ENCODE results near the gene EREG. TPM values are rescaled to one million over a fixed set of nuclear protein-coding genes. Genes with fewer than 3 reads are reported as not detected.

Gene EREG, protein sequence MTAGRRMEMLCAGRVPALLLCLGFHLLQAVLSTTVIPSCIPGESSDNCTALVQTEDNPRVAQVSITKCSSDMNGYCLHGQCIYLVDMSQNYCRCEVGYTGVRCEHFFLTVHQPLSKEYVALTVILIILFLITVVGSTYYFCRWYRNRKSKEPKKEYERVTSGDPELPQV
- polyA plus RNA-seq (2013, experiment 1 of 2): not detected
- polyA plus RNA-seq (2013, experiment 2 of 2): not detected

GRCh38 chr4:74364652-74365491 is at the start of gene EREG:
TSS of gene EREG (plus strand) at chr4:74365145. CDS start at chr4:74365309, 164 bp downstream.
- peak within 1 kb of the TSS; percentile 83 for H3K4me3 ChIP-seq (ENCODE audit: low read length)

DNA sequence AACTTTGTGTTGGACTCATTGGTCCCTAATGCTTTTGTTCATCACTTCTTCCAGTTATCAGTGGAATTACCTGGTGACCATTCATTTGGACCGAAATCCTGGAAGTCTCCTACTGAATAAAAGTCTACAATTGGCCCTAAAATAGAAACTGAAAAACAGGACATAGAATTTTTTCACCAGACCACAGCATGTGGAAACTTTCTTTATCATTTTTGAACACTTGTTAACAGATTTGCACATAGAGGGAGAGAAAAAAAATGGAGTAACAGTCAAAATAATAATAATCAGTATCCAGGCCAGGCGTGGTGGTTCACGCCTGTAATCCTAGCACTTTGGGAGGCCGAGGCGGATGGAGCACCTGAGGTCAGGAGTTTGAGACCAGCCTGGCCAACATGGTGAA is 49.6 kb upstream of the EREG start:
- Histone ChIP-seq H3K4me1 (ENCODE audit: insufficient read depth, low read length) (no peaks in the 10 kb centered on the region), H3K36me3 (ENCODE audit: insufficient read depth, low read length) (no peaks in the 10 kb centered on the region), H3K27ac (ENCODE audit: low read depth, low read length) (no peak overlapping the region), H3K4me3 (ENCODE audit: low read length) (no peak overlapping the region), H3K9me3 (ENCODE audit: insufficient read depth, low read depth, low read length) (no peaks in the 10 kb centered on the region), H3K9ac (ENCODE audit: low read depth, low read length) (no peak overlapping the region), H3K27me3 (ENCODE audit: insufficient read depth, low read length) (no peaks in the 10 kb centered on the region)
- 95% methylated on average over 5 of the region's 5 CpGs for WGBS

More at GRCh38 chr4:74364652-74365491, at the start of gene EREG:
- Histone ChIP-seq H3K27ac (ENCODE audit: low read depth, low read length) (no peak within 1 kb of the TSS), H3K9me3 (ENCODE audit: insufficient read depth, low read depth, low read length) (no peaks in the 10 kb centered on the region), H3K4me1 (ENCODE audit: insufficient read depth, low read length) (0 out of 2 replicates have a peak, but pooled peaks cover 4% of the 10 kb centered on the region), H3K36me3 (ENCODE audit: insufficient read depth, low read length) (no peaks in the 10 kb centered on the region), H3K27me3 (ENCODE audit: insufficient read depth, low read length) (peaks cover 37% of the 10 kb centered on the region), H3K9ac (ENCODE audit: low read depth, low read length) (no peak within 1 kb of the TSS)
- under 1% methylated on average over 40 of the region's 40 CpGs for WGBS

DNA sequence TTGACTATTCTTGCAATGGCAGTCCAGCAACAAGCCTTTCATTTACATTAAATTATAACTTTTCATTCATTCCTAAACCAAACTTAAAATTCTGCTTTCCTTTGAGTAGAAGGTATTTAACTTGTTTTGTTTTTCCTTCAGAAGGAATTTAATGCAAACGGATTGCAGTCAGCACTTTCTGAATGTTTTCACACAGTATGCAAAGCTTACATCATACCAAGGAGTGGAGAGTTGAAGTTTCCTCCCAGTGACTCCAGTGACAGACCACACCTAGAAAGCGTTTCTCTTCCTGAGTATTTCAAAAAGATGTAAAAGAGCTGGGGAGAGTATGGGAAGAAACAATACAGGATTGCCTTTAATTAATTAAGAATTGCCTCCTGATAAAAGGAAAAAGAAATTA is 48.5 kb upstream of the EREG start:
- Histone ChIP-seq H3K9me3 (ENCODE audit: insufficient read depth, low read depth, low read length) (no peaks in the 10 kb centered on the region), H3K4me3 (ENCODE audit: low read length) (no peak overlapping the region), H3K4me1 (ENCODE audit: insufficient read depth, low read length) (peaks cover 6% of the 10 kb centered on the region), H3K27me3 (ENCODE audit: insufficient read depth, low read length) (no peaks in the 10 kb centered on the region), H3K27ac (ENCODE audit: low read depth, low read length) (no peak overlapping the region), H3K36me3 (ENCODE audit: insufficient read depth, low read length) (no peaks in the 10 kb centered on the region), H3K9ac (ENCODE audit: low read depth, low read length) (no peak overlapping the region)
- 83% methylated on average over 1 of the region's 2 CpGs for WGBS

GRCh38 chr4:74317616-74318246 is 47.2 kb upstream of the EREG start:
- no peaks in the 10 kb centered on the region for H3K9me3 ChIP-seq (ENCODE audit: insufficient read depth, low read depth, low read length)
- 94% methylated on average over 2 of the region's 3 CpGs for WGBS
- no peak overlapping the region for H3K27ac ChIP-seq (ENCODE audit: low read depth, low read length)
- H3K27me3 ChIP-seq (ENCODE audit: insufficient read depth, low read length): no peaks in the 10 kb centered on the region
- peaks cover 6% of the 10 kb centered on the region for H3K4me1 ChIP-seq (ENCODE audit: insufficient read depth, low read length)
- H3K9ac ChIP-seq (ENCODE audit: low read depth, low read length): no peak overlapping the region
- no peaks in the 10 kb centered on the region for H3K36me3 ChIP-seq (ENCODE audit: insufficient read depth, low read length)
- H3K4me3 ChIP-seq (ENCODE audit: low read length): no peak overlapping the region

DNA sequence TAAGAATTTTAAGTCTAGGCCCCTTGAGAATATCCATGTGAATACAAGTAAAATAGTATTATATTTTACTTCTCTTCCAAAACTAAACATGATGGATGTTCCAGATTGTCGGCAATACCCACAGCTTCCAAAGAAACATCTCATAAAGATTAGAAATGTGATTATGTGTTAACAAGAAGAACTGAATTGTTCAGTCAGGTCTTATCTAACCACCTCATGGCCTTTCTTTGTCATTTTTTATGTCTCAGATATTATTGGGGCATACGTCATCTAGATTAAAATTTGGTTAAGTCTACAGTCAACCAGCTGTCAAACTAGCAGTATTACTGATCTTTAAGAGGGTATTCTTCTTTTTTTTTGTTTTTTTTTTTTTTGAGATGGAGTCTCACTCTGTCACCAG is 46.7 kb upstream of the EREG start:
- Histone ChIP-seq H3K27ac (ENCODE audit: low read depth, low read length) (no peak overlapping the region), H3K9me3 (ENCODE audit: insufficient read depth, low read depth, low read length) (no peaks in the 10 kb centered on the region), H3K4me1 (ENCODE audit: insufficient read depth, low read length) (peaks cover 6% of the 10 kb centered on the region), H3K36me3 (ENCODE audit: insufficient read depth, low read length) (no peaks in the 10 kb centered on the region), H3K9ac (ENCODE audit: low read depth, low read length) (no peak overlapping the region), H3K4me3 (ENCODE audit: low read length) (no peak overlapping the region), H3K27me3 (ENCODE audit: insufficient read depth, low read length) (no peaks in the 10 kb centered on the region)
- WGBS: no CpG with 5 or more reads among the region's 2 CpGs

DNA sequence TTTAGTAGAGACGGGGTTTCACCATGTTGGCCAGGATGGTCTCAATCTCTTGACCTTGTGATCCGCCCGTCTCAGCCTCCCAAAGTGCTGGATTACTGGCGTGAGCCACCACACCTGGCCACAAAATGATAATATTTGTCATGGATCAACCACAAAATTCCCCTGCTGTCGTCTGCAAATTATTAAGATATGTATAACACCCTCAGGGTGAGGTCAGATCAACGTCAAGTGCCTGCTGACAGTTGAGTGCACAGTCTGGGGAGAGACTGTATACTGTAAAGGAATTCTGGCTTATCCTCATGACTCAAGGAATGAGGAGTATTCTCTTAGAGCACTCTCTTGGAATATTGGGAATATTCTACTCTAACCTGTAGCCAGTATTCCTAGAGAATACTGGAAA is 45.5 kb upstream of the EREG start:
- Histone ChIP-seq H3K27ac (ENCODE audit: low read depth, low read length) (no peak overlapping the region), H3K36me3 (ENCODE audit: insufficient read depth, low read length) (no peaks in the 10 kb centered on the region), H3K4me3 (ENCODE audit: low read length) (no peak overlapping the region), H3K27me3 (ENCODE audit: insufficient read depth, low read length) (no peaks in the 10 kb centered on the region), H3K4me1 (ENCODE audit: insufficient read depth, low read length) (peaks cover 6% of the 10 kb centered on the region), H3K9ac (ENCODE audit: low read depth, low read length) (no peak overlapping the region), H3K9me3 (ENCODE audit: insufficient read depth, low read depth, low read length) (no peaks in the 10 kb centered on the region)
- 92% methylated on average over 6 of the region's 6 CpGs for WGBS

- H3K9ac ChIP-seq (ENCODE audit: low read depth, low read length): no peak overlapping the region
- H3K27me3 ChIP-seq (ENCODE audit: insufficient read depth, low read length): no peaks in the 10 kb centered on the region
- 34% methylated on average over 4 of the region's 4 CpGs for WGBS
- H3K4me3 ChIP-seq (ENCODE audit: low read length): no peak overlapping the region
- H3K9me3 ChIP-seq (ENCODE audit: insufficient read depth, low read depth, low read length): no peaks in the 10 kb centered on the region
- no peaks in the 10 kb centered on the region for H3K36me3 ChIP-seq (ENCODE audit: insufficient read depth, low read length)
- H3K27ac ChIP-seq (ENCODE audit: low read depth, low read length): no peak overlapping the region
- H3K4me1 ChIP-seq (ENCODE audit: insufficient read depth, low read length): peaks cover 6% of the 10 kb centered on the region
These were observed 44.3 kb upstream of the EREG start for GRCh38 chr4:74320559-74321118.

DNA sequence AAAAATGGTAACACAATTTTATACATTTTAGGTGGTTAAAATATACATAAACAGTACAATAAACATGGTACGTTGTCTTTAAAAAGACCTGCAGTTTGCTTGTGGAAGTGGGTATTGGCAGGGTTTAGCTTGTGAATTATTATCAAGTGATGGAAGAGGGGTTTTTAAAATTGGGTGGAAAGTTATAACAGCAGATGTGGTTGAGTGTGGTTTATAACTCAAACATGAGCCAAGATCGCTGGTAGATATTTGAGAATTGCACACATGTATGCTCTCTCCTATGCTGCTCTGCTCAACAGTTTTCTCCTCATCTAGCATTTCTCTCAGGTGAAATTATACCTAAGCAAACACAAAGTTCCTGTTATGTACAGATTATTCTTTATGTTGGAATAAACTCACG is 42.6 kb upstream of the EREG start:
- H3K9ac ChIP-seq (ENCODE audit: low read depth, low read length): no peak overlapping the region
- no peak overlapping the region for H3K27ac ChIP-seq (ENCODE audit: low read depth, low read length)
- H3K36me3 ChIP-seq (ENCODE audit: insufficient read depth, low read length): no peaks in the 10 kb centered on the region
- WGBS: 90% methylated on average over 3 of the region's 3 CpGs
- peaks cover 6% of the 10 kb centered on the region for H3K4me1 ChIP-seq (ENCODE audit: insufficient read depth, low read length)
- no peaks in the 10 kb centered on the region for H3K27me3 ChIP-seq (ENCODE audit: insufficient read depth, low read length)
- no peaks in the 10 kb centered on the region for H3K9me3 ChIP-seq (ENCODE audit: insufficient read depth, low read depth, low read length)
- no peak overlapping the region for H3K4me3 ChIP-seq (ENCODE audit: low read length)

DNA sequence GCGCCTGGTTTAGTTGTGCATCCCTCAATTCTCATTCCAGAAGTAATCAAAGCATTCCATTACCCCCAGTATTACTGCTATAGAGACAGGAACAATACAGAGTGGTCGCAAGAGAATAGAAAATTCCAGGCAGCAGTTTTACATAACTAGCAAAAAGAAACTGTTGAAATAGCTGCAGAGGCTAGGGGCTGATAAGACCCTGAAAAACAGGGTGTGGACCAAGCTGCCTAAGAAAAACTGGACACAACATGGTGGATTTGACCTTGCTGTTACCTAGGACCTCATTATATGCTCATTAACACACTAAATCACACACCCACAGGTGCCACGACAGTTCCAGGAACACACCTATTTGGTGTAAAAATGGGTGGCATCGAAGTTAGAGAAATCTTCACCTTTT is 41.3 kb upstream of the EREG start:
- no peaks in the 10 kb centered on the region for H3K27me3 ChIP-seq (ENCODE audit: insufficient read depth, low read length)
- H3K27ac ChIP-seq (ENCODE audit: low read depth, low read length): no peak overlapping the region
- 96% methylated on average over 4 of the region's 4 CpGs for WGBS
- no peaks in the 10 kb centered on the region for H3K36me3 ChIP-seq (ENCODE audit: insufficient read depth, low read length)
- H3K4me1 ChIP-seq (ENCODE audit: insufficient read depth, low read length): peaks cover 6% of the 10 kb centered on the region
- no peak overlapping the region for H3K4me3 ChIP-seq (ENCODE audit: low read length)
- no peaks in the 10 kb centered on the region for H3K9me3 ChIP-seq (ENCODE audit: insufficient read depth, low read depth, low read length)
- no peak overlapping the region for H3K9ac ChIP-seq (ENCODE audit: low read depth, low read length)

DNA sequence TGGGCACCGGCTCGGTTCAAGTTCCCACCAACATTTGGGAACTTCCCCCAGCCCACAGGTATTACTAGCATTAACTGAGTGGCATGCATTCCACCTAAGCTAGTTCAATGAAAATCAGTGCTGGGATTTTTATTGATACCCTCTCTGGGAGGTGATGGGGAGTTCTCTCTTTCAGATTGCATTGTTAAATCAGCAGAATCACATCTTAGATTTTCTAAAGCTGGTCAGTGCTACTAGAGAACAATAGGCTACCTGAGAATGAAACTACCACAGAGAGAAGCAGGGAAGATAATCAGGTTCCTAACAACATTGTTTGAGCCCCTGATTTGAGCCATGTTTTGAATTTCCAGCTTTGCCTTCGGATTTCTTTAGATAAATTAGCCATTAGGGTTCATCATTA is 40.7 kb upstream of the EREG start:
- Histone ChIP-seq H3K27ac (ENCODE audit: low read depth, low read length) (no peak overlapping the region), H3K36me3 (ENCODE audit: insufficient read depth, low read length) (no peaks in the 10 kb centered on the region), H3K4me1 (ENCODE audit: insufficient read depth, low read length) (peaks cover 6% of the 10 kb centered on the region), H3K9ac (ENCODE audit: low read depth, low read length) (no peak overlapping the region), H3K27me3 (ENCODE audit: insufficient read depth, low read length) (no peaks in the 10 kb centered on the region), H3K4me3 (ENCODE audit: low read length) (no peak overlapping the region), H3K9me3 (ENCODE audit: insufficient read depth, low read depth, low read length) (no peaks in the 10 kb centered on the region)
- WGBS: 95% methylated on average over 3 of the region's 3 CpGs

- 80% methylated on average over 1 of the region's 2 CpGs for WGBS
- H3K4me3 ChIP-seq (ENCODE audit: low read length): no peak overlapping the region
- no peaks in the 10 kb centered on the region for H3K27me3 ChIP-seq (ENCODE audit: insufficient read depth, low read length)
- H3K36me3 ChIP-seq (ENCODE audit: insufficient read depth, low read length): no peaks in the 10 kb centered on the region
- H3K9me3 ChIP-seq (ENCODE audit: insufficient read depth, low read depth, low read length): no peaks in the 10 kb centered on the region
- no peak overlapping the region for H3K27ac ChIP-seq (ENCODE audit: low read depth, low read length)
- no peak overlapping the region for H3K9ac ChIP-seq (ENCODE audit: low read depth, low read length)
- peaks cover 3% of the 10 kb centered on the region for H3K4me1 ChIP-seq (ENCODE audit: insufficient read depth, low read length)
These were observed 39.1 kb upstream of the EREG start for GRCh38 chr4:74325886-74326285.
